HTR-8/SVneo (cell line): ENCODE results near the gene SLC39A6.
"Not testable (repeated sequence)": the region's sequence is repeated elsewhere in the genome, so short reads cannot be mapped to it uniquely, and the experiment has no call there.

ENCODE experiments used
- DNase-seq: peaks from one replicate; pipeline ENCODE4 v3.0.0; 2011; ENCODE audit warnings: low spot score, mixed read lengths; ENCODE audit not compliant: insufficient read length
- FAIRE-seq: peaks from 2 replicates; lab custom pipeline; 2011; peaks lifted over from hg19 to GRCh38; lab: Jason Lieb, UNC

SLC39A6 gene

DNA sequence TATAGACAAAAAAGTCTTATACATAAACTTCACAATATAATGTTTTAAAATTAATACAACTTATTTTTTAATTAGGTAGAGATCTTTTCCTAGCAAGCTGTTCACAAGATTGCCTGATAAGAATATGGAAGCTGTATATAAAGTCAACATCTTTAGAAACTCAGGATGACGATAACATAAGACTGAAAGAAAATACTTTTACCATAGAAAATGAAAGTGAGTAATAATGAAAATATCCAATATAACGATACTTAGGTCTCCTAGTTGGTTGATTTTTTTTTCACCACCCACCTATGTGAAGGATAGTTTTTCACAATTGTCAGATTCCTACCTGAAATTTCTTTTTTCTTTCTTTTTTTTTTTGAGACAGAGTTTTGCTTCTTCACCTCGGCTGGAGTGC, 13.6 kb upstream of the SLC39A6 start:
- DNase-seq (no peak), FAIRE-seq (no peak)

DNA sequence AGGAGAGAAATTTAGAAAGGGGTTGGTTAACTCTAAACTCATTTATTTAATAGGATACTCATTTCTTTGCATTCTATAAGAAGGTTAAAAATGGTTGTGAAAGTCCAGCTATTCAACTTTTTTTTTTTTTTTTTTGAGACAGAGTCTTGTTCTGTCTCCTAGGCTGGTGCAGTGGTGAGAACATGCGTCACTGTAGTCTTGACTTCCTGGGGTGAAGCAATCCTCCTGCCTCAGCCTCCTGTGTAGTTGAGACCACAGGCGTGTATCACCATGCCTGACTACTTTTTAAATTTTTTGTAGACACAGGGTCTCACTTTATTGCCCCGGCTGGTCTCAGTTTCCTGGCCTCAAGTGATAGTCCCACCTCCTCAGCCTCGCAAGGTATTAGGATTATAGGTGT, 12.4 kb upstream of the SLC39A6 start:
- DNase-seq (no peak), FAIRE-seq (no peak)

DNA sequence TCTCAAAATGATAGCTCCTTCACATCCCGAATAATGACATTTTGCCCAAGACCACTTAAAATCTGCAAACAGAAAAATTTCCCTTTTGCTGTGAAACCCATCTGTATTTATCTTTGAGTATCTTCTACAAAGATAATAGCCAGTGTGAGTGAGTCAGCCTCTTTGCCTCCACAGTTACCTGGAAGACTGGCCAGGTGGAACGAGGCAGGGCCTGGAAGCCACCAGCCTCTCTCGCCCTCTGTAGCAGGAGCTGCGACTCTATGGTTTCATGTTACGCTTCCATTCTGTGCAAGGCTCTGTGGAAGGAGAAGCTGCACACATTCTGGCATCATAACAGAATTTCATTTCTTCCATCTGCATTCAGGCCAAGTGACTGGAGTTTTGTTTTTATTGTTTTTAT, 10.1 kb upstream of the SLC39A6 start:
- FAIRE-seq (no peak), DNase-seq (no peak)

DNA sequence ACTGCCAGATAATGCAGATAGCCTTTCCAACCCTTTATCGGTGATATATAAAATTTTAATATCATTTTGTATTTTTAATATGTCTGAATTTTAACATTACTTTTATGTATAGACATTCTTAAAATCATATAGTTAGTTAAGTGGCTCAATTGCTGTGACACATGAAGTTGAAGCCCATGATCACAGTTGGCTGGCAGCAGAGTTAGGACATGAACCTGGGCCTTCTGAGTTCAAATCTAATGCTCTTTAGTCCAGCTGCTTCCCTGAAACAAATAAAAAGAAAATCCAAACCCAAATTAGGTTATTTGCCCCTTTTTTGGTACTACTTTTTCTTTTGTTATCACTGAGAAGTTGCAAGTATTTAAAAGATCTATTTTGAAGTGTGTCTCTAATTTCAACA, 6.1 kb upstream of the SLC39A6 start:
- FAIRE-seq = no peak
- DNase-seq = no peak

DNA sequence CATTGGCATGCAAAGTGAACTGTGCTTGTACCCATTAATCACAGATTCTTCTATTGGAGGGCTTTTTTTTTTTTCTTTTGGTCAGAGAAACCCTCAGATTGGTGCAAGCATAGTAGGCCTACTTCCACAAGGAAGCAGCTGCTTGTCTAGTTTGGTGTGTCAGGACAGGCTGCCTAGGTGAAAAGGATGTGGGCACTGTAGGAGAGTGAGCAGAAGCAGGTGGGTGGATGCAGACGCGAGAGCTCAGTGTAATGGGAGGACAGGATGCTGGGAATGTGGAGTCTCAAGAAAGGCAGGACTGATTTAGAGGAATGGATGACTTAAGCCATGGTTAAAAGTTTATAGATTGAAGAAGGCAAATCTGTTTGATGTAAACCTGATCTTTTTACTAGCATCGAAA, 3.6 kb upstream of the SLC39A6 start:
- no peak for DNase-seq
- FAIRE-seq = no peak

DNA sequence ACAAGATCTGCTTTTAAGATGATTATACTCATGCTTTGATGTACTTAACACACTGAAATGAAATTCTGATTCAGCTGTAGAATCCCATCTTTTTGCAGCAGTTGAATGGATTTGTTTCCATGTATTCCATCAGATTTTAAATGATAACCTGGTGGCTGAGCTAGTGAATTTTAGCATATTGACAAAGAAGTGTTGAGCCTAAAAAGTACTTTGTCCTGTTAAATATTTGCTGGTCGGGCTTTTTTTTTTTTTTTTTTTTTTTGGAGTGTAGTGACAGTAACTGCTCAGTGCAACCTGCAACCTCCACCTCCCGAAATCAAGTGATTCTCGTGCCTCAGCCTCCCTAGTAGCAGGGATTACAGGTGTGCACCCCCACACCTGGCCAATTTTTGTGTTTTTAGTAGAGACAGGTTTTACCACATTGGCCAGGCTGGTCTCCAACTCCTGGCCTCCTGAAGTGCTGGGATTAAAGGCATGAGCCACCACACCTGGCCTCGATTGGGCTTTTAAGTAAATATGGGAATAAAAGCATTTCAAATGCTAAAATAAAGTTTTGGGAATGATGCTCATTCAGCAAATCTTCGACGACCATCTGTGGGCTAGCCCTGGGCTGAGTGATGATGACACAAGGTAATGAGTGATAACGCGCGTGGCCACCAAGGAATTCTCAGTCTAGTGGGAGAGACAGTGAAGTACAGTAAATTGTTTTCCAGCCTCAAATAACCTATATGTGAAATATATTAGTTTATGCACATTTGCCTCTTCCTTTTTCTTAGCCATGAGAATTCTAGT, 2.7 kb upstream of the SLC39A6 start:
- DNase-seq = no peak
- no peak for FAIRE-seq

DNA sequence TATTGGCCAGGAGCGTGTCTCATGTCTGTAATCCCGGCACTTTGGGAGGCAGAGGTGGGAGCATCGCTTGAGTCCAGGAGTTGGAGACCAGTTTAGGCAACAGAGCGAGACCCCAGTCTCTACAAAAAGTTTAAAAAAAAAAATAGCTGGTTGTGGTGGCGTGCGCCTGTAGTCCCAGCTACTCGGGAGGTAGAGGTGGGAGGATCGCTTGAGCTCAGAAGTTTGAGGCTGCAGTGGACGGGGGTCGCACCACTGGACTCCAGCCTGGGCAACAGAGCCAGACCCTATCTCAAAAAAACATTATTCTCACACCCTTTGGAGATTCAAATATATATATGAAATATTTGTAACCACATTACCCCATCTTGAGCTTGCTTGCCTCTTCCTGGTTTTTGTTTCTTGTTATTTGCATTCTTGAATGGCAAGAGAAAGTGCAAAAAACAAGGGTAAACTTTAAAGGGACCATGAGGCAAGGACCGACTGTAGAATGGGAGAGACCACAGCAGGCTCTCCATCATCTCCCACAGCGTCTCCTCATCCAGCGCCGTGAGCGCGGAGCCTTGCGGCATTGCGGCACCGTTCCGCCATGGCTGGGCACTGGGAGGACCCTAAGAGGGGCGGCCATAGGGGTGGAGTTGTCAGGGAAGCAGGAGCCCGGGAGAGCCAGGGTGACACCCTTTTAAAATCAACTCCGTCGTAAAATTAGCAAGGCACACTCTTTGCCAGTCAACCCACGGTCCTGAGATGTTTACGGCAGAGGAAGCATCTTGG, 1.9 kb upstream of the SLC39A6 start:
- FAIRE-seq = no peak

DNA sequence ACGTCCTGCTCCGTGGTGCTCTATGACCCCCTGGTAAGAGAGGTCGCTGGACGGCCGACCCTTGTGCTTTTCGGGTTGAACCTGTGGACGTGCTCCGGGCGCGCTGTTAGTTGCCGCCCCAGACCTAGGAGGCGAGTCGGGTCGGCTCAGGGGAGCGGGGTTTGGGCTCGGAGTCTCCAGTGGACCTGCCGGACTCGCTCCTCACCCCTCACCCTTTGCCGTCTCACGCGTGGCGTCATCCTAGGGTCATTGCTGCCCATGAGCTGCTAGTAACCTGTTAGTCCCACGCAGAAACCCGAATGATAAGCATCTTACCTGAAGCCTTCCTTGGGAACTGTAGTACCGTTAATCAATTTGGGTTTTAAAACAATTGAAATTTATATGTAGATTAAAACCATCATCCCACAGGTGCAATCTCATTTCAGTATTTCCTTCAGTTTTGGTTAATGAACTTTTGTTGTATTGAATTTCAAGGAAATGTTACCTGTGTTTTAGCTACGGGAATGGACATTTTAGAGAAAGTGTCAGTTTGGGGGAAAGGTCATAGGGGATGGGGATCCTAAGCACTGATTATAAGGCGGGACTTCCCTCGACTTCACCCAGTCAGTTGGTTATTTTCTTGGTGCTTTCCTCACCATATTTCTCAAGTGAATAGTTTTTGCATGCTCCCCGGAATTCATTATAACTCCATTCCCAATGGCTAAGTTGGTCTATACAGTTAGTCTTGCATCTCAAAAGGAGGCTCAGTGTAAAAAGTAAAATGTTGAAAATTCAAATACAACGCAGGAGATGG, 1.1 kb upstream of the SLC39A6 start:
- no peak for DNase-seq
- FAIRE-seq = no peak

More for the DNA sequence above, 1.9 kb upstream of the SLC39A6 start:
- DNase-seq = no peak

DNA sequence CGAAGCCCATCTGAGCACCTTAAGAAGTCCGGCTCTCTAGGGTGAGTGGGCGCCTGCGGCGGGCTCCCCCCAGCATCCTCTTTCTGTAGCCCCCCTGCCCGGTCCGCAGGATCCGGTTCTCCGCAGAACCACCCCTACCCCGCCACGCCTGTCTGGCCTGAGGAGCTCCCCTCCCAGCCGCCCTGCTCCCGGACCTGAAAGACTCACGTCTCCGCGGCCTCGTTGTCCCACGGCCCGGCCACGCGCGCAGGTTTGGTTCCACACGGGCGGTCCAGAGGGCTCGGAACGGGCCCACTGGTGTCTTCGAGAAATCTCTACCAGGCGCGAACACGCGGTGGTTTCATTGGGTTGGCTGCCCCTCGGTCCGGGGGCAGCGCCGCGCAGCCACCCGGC, 237 bp downstream of the SLC39A6 start:
- no peak for FAIRE-seq

DNA sequence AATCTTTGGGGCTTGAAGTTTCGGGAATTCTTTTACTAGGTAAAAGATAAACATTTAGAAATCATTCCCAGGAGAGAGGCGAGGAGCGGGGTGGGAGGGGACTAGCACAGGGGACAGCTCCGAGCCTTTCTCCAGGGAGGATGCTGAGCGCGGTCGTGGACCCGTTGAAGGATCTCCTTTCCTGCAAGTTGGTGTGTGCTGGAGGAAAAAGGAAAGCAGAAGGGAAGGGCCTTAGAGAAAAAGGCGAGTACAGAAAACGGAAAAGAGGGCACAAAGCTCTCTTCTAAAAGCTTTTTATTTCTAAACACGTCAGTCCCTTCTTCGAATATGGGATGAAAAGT, 640 bp downstream of the SLC39A6 start:
- DNase-seq (peak; percentile 3), FAIRE-seq (no peak)

More for the DNA sequence above, 237 bp downstream of the SLC39A6 start:
- no peak for DNase-seq

DNA sequence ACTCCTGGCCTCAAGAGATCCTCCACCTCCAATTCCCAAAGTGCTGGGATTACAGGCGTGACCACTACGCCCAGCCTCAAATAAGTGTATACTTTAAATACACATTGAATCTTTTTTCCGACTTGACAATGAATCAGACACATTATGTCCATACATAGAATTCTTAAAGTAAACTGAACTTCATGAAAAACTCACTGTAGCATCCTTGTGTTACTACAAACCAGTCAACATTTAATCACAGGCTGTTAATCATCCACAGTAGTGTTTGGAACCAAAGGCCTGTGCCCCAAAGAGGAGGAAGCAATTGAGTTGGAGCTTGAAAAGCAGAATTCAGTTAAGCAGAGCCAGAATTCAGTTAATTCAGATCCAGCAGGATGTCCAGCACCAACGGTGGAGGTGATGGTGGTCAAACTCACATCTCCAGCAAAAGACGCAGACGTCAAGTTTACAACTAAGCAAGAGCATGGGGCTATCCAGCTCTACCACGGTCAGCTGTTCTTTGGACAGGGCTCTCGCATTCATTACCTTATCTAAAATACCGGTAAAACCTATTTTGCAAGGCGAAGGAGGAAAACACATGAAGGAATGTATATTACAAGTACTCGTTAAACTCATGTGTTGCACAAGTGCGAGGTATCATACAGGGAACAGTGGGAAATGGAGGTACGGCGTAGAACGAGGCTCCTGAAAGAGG, 1.2 kb downstream of the SLC39A6 start:
- DNase-seq (no peak), FAIRE-seq (no peak)

DNA sequence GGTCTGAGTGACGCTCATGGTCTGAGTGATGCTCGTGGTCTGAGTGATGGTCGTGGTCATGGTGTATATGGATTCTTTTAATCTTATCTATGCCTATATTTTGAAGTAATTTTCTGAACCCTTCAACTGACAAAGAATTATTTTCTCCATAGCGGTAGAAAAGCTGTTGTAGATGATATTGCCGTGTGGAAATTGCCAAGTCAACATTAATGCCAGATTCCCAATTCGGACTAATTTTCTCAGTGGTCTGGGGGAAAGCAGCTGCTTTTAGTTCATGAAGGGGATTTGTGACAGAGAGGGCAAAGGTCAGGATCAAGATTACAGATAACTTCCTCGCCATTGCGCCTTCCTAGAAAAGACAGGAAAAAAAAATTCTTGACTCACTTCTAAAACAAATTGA, 2.5 kb downstream of the SLC39A6 start:
- FAIRE-seq (no peak), DNase-seq (no peak)

DNA sequence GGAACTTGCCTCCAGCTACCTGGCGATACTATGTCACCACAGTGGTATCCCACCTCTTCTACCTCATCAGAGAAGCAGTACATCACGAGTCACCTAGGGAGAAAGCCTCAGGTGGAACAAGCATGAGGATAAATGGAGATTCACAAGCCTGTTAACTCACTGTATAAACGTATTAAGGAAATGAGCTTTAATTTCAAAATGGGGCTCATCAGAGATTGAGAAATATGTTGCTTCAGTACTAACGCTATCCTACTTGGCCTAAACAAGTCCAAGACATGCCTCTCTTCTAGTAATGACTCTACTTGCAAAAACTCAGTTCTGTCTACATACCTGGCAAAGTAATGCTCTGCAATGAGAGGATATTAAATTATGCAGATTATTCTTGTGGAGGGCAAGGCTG, 4.3 kb downstream of the SLC39A6 start:
- DNase-seq (no peak), FAIRE-seq (no peak)

DNA sequence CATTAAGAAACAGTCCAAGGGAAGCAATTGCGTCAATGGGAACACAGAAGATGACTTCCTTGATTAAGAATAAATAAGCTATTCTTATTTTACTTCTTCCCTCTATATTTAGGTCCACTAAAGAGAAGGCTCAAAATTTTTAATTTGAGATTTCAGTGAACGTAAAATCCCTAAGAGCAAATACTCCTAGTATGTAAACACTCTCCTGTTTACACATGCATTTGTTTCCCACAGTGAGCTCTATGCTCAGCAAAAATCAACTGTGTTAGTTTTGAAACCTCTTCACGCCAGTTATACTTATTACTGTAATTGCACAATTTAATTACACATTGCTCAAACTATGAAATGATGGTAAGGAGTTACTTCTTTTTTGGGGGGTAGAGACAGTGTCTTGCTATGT, 8.8 kb downstream of the SLC39A6 start:
- DNase-seq (no peak), FAIRE-seq (no peak)

DNA sequence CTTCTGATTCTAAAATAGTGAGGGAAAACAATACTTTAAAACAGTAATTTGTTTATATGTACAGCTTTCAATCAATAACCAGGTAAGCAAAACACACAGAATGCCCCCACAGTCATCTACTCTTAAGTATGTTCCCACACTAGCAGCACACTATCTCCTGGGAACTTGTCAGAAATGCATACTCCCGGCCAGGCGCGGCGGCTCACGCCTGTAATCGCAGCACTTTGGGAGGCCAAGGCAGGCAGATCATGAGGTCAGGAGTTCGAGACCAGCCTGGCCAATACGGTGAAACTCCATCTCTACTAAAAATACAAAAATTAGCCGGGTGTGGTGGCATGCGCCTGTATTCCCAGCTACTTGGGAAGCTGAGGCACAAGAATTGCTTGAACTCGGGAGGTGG, 12.4 kb downstream of the SLC39A6 start:
- DNase-seq, FAIRE-seq: not testable (repeated sequence)

DNA sequence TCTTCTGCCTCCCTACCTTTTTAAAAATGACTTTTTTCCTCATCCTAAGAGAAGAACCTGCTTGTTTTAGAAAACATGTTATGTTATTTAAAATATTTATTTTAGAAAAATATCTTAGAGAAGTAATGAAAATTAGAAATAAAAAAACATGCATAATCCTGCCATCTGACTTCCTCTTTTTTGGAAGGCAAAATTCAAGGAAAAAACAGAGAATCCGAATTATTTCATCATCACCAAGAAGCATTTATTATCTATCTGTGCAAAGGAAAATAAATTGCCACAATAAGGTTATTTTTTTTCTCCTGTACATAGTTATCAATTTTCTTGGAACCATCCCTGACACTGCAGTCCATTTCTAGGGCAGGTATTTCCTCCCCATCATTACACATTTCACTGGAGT, 14.4 kb downstream of the SLC39A6 start:
- no peak for DNase-seq
- no peak for FAIRE-seq

DNA sequence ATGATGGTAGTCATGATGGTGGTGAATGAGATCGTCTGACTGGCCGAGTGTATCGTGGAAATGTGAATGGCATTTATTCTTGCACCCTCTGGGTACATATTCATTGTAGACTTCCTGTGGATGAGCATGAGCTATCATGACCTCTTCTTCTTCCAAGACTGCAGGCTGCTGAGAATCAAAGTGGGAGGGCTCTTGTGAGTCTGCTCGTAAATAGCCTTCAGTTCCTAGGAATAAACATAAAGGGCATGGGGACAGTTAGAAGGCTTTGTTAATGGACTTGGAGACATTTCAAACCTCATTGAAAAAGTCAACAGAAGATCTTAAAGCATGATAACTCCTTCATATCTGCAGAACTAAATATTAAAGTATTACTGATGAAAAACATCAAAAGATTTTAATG, 14.9 kb downstream of the SLC39A6 start:
- DNase-seq = no peak
- FAIRE-seq = no peak

DNA sequence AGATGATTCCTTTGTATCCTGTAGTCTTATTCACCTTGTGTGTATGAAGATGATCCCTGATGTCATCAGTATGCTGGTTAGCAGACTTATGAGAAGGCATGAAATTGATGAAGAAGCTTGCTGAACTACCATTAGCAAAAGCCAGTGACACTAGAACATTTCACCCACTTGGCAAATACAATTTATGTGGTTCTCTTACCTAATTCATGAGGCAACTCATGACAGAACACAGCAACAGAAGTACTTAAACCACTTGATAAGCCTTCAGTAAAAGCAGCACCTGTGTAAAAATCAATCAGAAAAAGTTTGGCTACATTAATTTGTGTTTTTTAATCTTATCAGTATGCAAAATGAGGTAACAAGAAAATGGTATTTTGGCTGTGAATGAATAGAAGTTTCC, 16.8 kb downstream of the SLC39A6 start:
- FAIRE-seq (no peak), DNase-seq (no peak)

DNA sequence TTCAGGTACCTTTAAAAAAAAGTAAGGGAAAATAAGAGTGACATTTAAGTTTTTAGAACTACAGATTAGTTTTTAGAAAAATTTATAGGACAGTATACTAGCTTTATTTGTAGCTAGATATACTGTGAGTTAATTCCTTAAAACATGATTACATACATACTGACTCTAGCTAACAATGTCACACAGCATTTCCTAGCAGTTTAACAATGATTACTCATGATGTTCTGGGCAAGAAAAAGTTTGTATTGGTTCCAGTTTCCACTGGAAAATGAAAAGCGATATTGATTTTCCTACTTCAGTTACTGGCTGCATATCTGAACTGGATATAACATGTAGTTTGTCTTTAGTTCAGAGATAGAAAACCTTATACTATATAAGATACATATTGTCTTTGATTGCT, 19.4 kb downstream of the SLC39A6 start:
- FAIRE-seq (no peak), DNase-seq (no peak)

DNA sequence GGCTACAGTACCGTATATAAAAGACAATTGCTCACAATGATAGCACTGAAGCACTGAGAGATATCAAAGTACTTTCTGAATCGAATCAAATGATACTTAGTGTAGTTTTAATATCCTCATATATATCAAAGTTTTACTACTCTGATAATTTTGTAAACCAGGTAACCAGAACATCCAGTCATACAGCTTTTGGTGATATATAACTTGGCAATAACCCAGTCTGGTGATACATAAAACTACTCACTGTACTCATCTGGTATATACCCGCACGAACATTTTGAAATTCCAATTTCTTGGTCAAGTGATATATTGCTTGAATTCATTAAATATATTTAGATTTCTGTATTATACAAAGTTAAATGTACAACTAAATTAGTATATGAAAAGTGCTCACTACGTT, 20.5 kb downstream of the SLC39A6 start:
- no peak for DNase-seq
- FAIRE-seq = no peak
